GM23338 (cell line): ENCODE data around the gene TRMT11. TPM values are rescaled to one million over a fixed set of nuclear protein-coding genes. Genes with fewer than 3 reads are reported as not detected.

Source experiments
- CREB1 ChIP-seq: fragments of 250-450 bp; sonication (Bioruptor Pico); IDR thresholded peaks from 2 replicates; pipeline ENCODE4 v1.5.0; 2020; ENCODE audit warnings: low read depth, mild to moderate bottlenecking, moderate library complexity
- EZH2 ChIP-seq: fragments of 200-600 bp; sonication (generic); IDR thresholded peaks from one replicate; pipeline ENCODE4 v1.8.0; 2017; ENCODE audit warnings: antibody characterized with exemption, mild to moderate bottlenecking, low read depth; ENCODE audit not compliant: unreplicated experiment
- EZH2phosphoT487 ChIP-seq: fragments of 200-600 bp; sonication (generic); IDR thresholded peaks from one replicate; pipeline ENCODE4 v1.8.1; 2018; ENCODE audit warnings: antibody characterized with exemption; ENCODE audit not compliant: unreplicated experiment
- JUNB ChIP-seq: IDR thresholded peaks from one replicate; pipeline ENCODE4 v1.6.1; 2016; ENCODE audit warnings: antibody characterized with exemption; ENCODE audit not compliant: unreplicated experiment
- NANOG ChIP-seq: IDR thresholded peaks from 2 replicates; pipeline ENCODE4 v1.6.1; 2016; ENCODE audit warnings: antibody characterized with exemption, borderline replicate concordance
- POLR2AphosphoS5 ChIP-seq: IDR thresholded peaks from 2 replicates; pipeline ENCODE4 v1.6.1; 2016; ENCODE audit warnings: antibody characterized with exemption, low read depth
- STAT1 ChIP-seq: IDR thresholded peaks from one replicate; pipeline ENCODE4 v1.6.1; 2016; ENCODE audit warnings: antibody characterized with exemption; ENCODE audit not compliant: unreplicated experiment
- ZNF114 ChIP-seq: fragments of 250-450 bp; sonication (Bioruptor Pico); IDR thresholded peaks from 2 replicates; pipeline ENCODE4 v1.5.0; 2020; ENCODE audit warnings: mild to moderate bottlenecking, moderate library complexity
- ZNF331 ChIP-seq: fragments of 250-450 bp; sonication (Bioruptor Pico); IDR thresholded peaks from 2 replicates; pipeline ENCODE4 v1.5.0; 2020; ENCODE audit warnings: low read depth, mild to moderate bottlenecking, moderate library complexity
- polyA plus RNA-seq: library from polyadenylated mRNA; unstranded; fragments of >200 nt; fragmentation: Nextera tagmentation; extraction: Ambion mirVana; gene quantifications from 2 replicates; pipeline ENCODE4 v1.2.1, GENCODE V29; 2016
- total RNA-seq: library from RNA; depleted of rRNA; stranded (reverse); fragments of >200 nt; shearing (Covaris generic); gene quantifications from 2 replicates; pipeline ENCODE4 v1.2.3, GENCODE V29; 2014
- TF ChIP-seq, protein P1 (sequence below): fragments of 250-450 bp; sonication (Bioruptor Pico); IDR thresholded peaks from 2 replicates; pipeline ENCODE4 v1.5.0; 2020; ENCODE audit warnings: mild to moderate bottlenecking, moderate library complexity
- TF ChIP-seq, protein P2 (sequence below), 2 experiments: fragments of 200-600 bp in 1 of 2; sonication (generic) in 1 of 2; conservative IDR thresholded peaks; 2 replicates each; pipeline versions ENCODE4 v1.5.1 to v1.6.1; 2016 to 2017; ENCODE audit warnings: antibody characterized with exemption in 2 of 2, low read depth in 2 of 2, mild to moderate bottlenecking in 2 of 2, moderate library complexity in 1 of 2
- TF ChIP-seq, protein P3 (sequence below): IDR thresholded peaks from 2 replicates; pipeline ENCODE4 v1.6.1; 2016; ENCODE audit warnings: antibody characterized with exemption

TRMT11 gene
- total and polyA plus RNA-seq, 2 experiments from 2014 or later, result 49.5 to 50.9 TPM

DNA sequence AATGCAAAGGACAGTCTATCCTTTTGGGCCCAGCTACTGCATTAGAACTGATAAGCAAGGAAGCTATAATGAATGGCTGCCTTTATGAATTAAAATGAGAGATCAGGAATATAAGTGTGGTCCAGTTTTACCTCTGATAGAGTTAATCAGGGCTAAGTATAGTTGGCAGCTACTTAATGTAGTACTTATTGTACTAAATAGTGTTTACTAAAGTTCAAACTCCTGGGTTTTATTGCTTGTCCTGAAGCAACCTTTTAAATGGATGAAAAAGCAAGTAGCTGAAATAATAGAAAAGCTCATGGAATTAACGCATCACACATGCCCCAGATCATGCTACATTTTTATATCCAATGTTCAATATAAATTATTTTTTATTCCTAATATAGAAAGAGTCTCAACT is 5.3 kb downstream of the TRMT11 start (continued):
- TF ChIP-seq, protein P1, sequence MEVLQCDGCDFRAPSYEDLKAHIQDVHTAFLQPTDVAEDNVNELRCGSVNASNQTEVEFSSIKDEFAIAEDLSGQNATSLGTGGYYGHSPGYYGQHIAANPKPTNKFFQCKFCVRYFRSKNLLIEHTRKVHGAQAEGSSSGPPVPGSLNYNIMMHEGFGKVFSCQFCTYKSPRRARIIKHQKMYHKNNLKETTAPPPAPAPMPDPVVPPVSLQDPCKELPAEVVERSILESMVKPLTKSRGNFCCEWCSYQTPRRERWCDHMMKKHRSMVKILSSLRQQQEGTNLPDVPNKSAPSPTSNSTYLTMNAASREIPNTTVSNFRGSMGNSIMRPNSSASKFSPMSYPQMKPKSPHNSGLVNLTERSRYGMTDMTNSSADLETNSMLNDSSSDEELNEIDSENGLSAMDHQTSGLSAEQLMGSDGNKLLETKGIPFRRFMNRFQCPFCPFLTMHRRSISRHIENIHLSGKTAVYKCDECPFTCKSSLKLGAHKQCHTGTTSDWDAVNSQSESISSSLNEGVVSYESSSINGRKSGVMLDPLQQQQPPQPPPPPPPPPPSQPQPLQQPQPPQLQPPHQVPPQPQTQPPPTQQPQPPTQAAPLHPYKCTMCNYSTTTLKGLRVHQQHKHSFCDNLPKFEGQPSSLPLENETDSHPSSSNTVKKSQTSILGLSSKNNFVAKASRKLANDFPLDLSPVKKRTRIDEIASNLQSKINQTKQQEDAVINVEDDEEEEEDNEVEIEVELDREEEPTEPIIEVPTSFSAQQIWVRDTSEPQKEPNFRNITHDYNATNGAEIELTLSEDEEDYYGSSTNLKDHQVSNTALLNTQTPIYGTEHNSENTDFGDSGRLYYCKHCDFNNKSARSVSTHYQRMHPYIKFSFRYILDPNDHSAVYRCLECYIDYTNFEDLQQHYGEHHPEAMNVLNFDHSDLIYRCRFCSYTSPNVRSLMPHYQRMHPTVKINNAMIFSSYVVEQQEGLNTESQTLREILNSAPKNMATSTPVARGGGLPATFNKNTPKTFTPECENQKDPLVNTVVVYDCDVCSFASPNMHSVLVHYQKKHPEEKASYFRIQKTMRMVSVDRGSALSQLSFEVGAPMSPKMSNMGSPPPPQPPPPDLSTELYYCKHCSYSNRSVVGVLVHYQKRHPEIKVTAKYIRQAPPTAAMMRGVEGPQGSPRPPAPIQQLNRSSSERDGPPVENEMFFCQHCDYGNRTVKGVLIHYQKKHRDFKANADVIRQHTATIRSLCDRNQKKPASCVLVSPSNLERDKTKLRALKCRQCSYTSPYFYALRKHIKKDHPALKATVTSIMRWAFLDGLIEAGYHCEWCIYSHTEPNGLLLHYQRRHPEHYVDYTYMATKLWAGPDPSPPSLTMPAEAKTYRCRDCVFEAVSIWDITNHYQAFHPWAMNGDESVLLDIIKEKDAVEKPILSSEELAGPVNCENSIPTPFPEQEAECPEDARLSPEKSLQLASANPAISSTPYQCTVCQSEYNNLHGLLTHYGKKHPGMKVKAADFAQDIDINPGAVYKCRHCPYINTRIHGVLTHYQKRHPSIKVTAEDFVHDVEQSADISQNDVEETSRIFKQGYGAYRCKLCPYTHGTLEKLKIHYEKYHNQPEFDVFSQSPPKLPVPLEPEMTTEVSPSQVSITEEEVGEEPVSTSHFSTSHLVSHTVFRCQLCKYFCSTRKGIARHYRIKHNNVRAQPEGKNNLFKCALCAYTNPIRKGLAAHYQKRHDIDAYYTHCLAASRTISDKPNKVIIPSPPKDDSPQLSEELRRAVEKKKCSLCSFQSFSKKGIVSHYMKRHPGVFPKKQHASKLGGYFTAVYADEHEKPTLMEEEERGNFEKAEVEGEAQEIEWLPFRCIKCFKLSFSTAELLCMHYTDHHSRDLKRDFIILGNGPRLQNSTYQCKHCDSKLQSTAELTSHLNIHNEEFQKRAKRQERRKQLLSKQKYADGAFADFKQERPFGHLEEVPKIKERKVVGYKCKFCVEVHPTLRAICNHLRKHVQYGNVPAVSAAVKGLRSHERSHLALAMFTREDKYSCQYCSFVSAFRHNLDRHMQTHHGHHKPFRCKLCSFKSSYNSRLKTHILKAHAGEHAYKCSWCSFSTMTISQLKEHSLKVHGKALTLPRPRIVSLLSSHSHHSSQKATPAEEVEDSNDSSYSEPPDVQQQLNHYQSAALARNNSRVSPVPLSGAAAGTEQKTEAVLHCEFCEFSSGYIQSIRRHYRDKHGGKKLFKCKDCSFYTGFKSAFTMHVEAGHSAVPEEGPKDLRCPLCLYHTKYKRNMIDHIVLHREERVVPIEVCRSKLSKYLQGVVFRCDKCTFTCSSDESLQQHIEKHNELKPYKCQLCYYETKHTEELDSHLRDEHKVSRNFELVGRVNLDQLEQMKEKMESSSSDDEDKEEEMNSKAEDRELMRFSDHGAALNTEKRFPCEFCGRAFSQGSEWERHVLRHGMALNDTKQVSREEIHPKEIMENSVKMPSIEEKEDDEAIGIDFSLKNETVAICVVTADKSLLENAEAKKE (CRISPR knock-in tag), result no peak
- no peak for TF ChIP-seq EZH2
- TF ChIP-seq EZH2phosphoT487, result no peak
- TF ChIP-seq POLR2AphosphoS5, result no peak
- TF ChIP-seq CREB1 (CRISPR knock-in tag), result no peak
- no peak for TF ChIP-seq NANOG
- TF ChIP-seq ZNF114, result no peak
- TF ChIP-seq, protein P2, sequence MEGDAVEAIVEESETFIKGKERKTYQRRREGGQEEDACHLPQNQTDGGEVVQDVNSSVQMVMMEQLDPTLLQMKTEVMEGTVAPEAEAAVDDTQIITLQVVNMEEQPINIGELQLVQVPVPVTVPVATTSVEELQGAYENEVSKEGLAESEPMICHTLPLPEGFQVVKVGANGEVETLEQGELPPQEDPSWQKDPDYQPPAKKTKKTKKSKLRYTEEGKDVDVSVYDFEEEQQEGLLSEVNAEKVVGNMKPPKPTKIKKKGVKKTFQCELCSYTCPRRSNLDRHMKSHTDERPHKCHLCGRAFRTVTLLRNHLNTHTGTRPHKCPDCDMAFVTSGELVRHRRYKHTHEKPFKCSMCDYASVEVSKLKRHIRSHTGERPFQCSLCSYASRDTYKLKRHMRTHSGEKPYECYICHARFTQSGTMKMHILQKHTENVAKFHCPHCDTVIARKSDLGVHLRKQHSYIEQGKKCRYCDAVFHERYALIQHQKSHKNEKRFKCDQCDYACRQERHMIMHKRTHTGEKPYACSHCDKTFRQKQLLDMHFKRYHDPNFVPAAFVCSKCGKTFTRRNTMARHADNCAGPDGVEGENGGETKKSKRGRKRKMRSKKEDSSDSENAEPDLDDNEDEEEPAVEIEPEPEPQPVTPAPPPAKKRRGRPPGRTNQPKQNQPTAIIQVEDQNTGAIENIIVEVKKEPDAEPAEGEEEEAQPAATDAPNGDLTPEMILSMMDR (conservative IDR thresholded peaks at IDR 0.05; ENCODE audit: low read depth in 2 of 2), result no peak
- TF ChIP-seq STAT1, result no peak
- TF ChIP-seq, protein P3, sequence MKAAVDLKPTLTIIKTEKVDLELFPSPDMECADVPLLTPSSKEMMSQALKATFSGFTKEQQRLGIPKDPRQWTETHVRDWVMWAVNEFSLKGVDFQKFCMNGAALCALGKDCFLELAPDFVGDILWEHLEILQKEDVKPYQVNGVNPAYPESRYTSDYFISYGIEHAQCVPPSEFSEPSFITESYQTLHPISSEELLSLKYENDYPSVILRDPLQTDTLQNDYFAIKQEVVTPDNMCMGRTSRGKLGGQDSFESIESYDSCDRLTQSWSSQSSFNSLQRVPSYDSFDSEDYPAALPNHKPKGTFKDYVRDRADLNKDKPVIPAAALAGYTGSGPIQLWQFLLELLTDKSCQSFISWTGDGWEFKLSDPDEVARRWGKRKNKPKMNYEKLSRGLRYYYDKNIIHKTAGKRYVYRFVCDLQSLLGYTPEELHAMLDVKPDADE, result no peak
- TF ChIP-seq JUNB, result no peak
- TF ChIP-seq ZNF331 (CRISPR knock-in tag), result no peak
